ENCODE measurements around the gene TENT4A. TPM values are rescaled to one million over a fixed set of nuclear protein-coding genes. Genes with fewer than 3 reads are reported as not detected.

Gene TENT4A
- polyA plus RNA-seq, 1 experiment = 4.0 TPM

GRCh38 chr5:6712142-6712576 is 1.1 kb upstream of the TENT4A start:
- H3K27me3 ChIP-seq (ENCODE audit: control insufficient read depth, insufficient read depth, low read length) = no peaks in the 10 kb centered on the region
- DNase-seq (ENCODE audit: low read depth, low spot score) = no peak
- TF ChIP-seq, protein P1, sequence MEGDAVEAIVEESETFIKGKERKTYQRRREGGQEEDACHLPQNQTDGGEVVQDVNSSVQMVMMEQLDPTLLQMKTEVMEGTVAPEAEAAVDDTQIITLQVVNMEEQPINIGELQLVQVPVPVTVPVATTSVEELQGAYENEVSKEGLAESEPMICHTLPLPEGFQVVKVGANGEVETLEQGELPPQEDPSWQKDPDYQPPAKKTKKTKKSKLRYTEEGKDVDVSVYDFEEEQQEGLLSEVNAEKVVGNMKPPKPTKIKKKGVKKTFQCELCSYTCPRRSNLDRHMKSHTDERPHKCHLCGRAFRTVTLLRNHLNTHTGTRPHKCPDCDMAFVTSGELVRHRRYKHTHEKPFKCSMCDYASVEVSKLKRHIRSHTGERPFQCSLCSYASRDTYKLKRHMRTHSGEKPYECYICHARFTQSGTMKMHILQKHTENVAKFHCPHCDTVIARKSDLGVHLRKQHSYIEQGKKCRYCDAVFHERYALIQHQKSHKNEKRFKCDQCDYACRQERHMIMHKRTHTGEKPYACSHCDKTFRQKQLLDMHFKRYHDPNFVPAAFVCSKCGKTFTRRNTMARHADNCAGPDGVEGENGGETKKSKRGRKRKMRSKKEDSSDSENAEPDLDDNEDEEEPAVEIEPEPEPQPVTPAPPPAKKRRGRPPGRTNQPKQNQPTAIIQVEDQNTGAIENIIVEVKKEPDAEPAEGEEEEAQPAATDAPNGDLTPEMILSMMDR (IDR thresholded peaks at IDR 0.05; ENCODE audit: low read depth, low read length) = peak; percentile 23; the same call in 1 of the 2 replicates
- no peaks in the 10 kb centered on the region; the same call in 1 of the 2 replicates for H3K9me3 ChIP-seq (ENCODE audit: control insufficient read depth, insufficient read depth, low read length)
- POLR2A ChIA-PET = interaction anchor here (2.3 kb wide), 1 partner anchor 79 kb away, joined by 18 read pairs; the partner anchor contains the start of genes NSUN2 and SRD5A1
- CTCF ChIA-PET = no interaction called here
- H3K4me3 ChIP-seq (ENCODE audit: low read depth, low read length) = peak overlapping the region; percentile 78
- H3K27ac ChIP-seq (ENCODE audit: low read depth, low read length) = peak overlapping the region; percentile 94

- POLR2A ChIA-PET = interaction anchor here (0.6 to 2.3 kb wide), 3 partner anchors 21 to 80 kb away, joined by 4 to 18 read pairs (median 5); partner anchors contain the start of genes NSUN2 and SRD5A1
- no peaks in the 10 kb centered on the region; the same call in 1 of the 2 replicates for H3K9me3 ChIP-seq (ENCODE audit: control insufficient read depth, insufficient read depth, low read length)
- peak overlapping the region; percentile 94 for H3K27ac ChIP-seq (ENCODE audit: low read depth, low read length)
- DNase-seq (ENCODE audit: low read depth, low spot score) = peak; percentile 86
- CTCF ChIA-PET = interaction anchor here (0.7 to 1.0 kb wide), 2 partner anchors 9 to 32 kb away, joined by 3 read pairs; no protein-coding TSS in a partner anchor
- H3K27me3 ChIP-seq (ENCODE audit: control insufficient read depth, insufficient read depth, low read length) = no peaks in the 10 kb centered on the region
- H3K4me3 ChIP-seq (ENCODE audit: low read depth, low read length) = peak overlapping the region; percentile 78
- TF ChIP-seq, protein P1 (IDR thresholded peaks at IDR 0.05; ENCODE audit: low read depth, low read length) = no peak
Measured at GRCh38 chr5:6712577-6713273, 507 bp upstream of the TENT4A start.

DNA sequence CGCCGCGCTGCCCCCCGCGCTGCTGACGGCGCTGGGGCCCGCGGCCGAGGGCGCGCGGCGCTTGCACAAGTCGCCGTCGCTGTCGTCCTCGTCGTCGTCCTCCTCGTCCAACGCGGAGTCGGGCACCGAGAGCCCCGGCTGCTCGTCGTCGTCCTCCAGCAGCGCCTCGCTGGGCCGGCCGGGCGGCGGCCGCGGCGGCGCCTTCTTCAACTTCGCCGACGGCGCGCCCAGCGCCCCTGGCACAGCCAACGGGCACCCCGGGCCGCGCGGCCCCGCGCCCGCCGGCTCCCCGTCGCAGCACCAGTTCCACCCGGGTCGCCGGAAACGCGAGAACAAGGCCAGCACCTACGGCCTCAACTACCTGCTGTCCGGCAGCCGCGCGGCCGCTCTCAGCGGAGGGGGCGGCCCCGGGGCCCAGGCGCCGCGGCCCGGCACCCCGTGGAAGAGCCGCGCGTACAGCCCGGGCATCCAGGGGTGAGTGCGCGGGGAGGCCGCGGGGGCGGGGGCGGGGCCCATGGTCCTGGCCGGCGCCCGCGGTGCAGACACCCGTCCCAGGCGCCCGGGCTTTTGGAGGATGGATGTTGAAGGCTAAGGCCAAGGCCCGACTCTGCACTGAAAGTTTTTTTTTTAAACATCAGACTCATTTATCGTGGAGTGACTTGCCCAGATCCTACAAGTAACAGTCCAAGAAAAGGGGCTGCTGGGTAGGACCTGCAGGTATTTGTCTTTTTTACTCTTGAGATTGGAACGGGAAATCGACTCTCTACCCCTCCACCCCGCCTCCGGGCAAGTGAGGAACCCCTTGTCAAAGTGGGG is 1.2 kb downstream of the TENT4A start:
- Histone ChIP-seq H3K4me3 (ENCODE audit: low read depth, low read length) (peak overlapping the region; percentile 78), H3K27ac (ENCODE audit: low read depth, low read length) (peak overlapping the region; percentile 39), H3K27me3 (ENCODE audit: control insufficient read depth, insufficient read depth, low read length) (no peaks in the 10 kb centered on the region), H3K9me3 (ENCODE audit: control insufficient read depth, insufficient read depth, low read length) (no peaks in the 10 kb centered on the region; the same call in 1 of the 2 replicates)
- CTCF ChIA-PET = no interaction called here
- TF ChIP-seq, protein P1 (IDR thresholded peaks at IDR 0.05; ENCODE audit: low read depth, low read length) = no peak
- DNase-seq (ENCODE audit: low read depth, low spot score) = no peak
- POLR2A ChIA-PET = no interaction called here

- TF ChIP-seq, protein P1 (IDR thresholded peaks at IDR 0.05; ENCODE audit: low read depth, low read length) = no peak
- Histone ChIP-seq H3K27me3 (ENCODE audit: control insufficient read depth, insufficient read depth, low read length) (no peaks in the 10 kb centered on the region), H3K4me3 (ENCODE audit: low read depth, low read length) (peak overlapping the region; percentile 78), H3K27ac (ENCODE audit: low read depth, low read length) (no peak overlapping the region), H3K9me3 (ENCODE audit: control insufficient read depth, insufficient read depth, low read length) (no peaks in the 10 kb centered on the region; the same call in 1 of the 2 replicates)
- ChIA-PET POLR2A (no interaction called here), CTCF (no interaction called here)
- DNase-seq (ENCODE audit: low read depth, low spot score) = no peak
Measured at GRCh38 chr5:6715271-6715670, 2.0 kb downstream of the TENT4A start.
